ENCODE measurements around the gene CHN1.
A peak's percentile ranks its signal among the peaks of the same experiment; 100 is the strongest.

Gene CHN1

GRCh38 chr2:174992886-174993285, 12.3 kb downstream of the CHN1 start:
- TF ChIP-seq CTCF (conservative IDR thresholded peaks at IDR 0.05) = no peak
- H3K27ac ChIP-seq = no peak overlapping the region

- TF ChIP-seq CTCF (conservative IDR thresholded peaks at IDR 0.05) = peak; percentile 79
- no peak overlapping the region for H3K27ac ChIP-seq
Measured at GRCh38 chr2:174985614-174986013, 19.6 kb downstream of the CHN1 start.

GRCh38 chr2:174984561-174984960, 20.6 kb downstream of the CHN1 start:
- TF ChIP-seq CTCF (conservative IDR thresholded peaks at IDR 0.05) = no peak
- H3K27ac ChIP-seq = no peak overlapping the region

- no peak overlapping the region for H3K27ac ChIP-seq
- TF ChIP-seq CTCF (conservative IDR thresholded peaks at IDR 0.05) = no peak
Measured at GRCh38 chr2:174981331-174981730, 23.9 kb downstream of the CHN1 start.

- H3K27ac ChIP-seq = no peak overlapping the region
- no peak for TF ChIP-seq CTCF (conservative IDR thresholded peaks at IDR 0.05)
Measured at GRCh38 chr2:174979996-174980395, 25.2 kb downstream of the CHN1 start.

GRCh38 chr2:174977364-174977763, 27.8 kb downstream of the CHN1 start:
- TF ChIP-seq CTCF (conservative IDR thresholded peaks at IDR 0.05) = no peak

GRCh38 chr2:174974131-174974530, 31.1 kb downstream of the CHN1 start:
- TF ChIP-seq CTCF (conservative IDR thresholded peaks at IDR 0.05) = no peak
- H3K27ac ChIP-seq = no peak overlapping the region

More at GRCh38 chr2:174977364-174977763, 27.8 kb downstream of the CHN1 start:
- no peak overlapping the region for H3K27ac ChIP-seq

GRCh38 chr2:174972924-174973323, 32.3 kb downstream of the CHN1 start:
- TF ChIP-seq CTCF (conservative IDR thresholded peaks at IDR 0.05) = no peak
- H3K27ac ChIP-seq = no peak overlapping the region

Data from VCaP (cell line).